Urinary bladder (tissue), 4 donors: ENCODE data around the gene SLC15A2. TPM values are rescaled to one million over a fixed set of nuclear protein-coding genes. Genes with fewer than 3 reads are reported as not detected.
"Not testable (repeated sequence)": the region's sequence is repeated elsewhere in the genome, so short reads cannot be mapped to it uniquely, and the experiment has no call there.

ENCODE experiments used
- DNase-seq: peaks from one replicate; pipeline ENCODE4 v3.0.0-alpha.2; 2015; ENCODE audit errors: extremely low spot score
- H3K27ac ChIP-seq: one replicate; pipeline ENCODE4 v1.5.1; 2013; ENCODE audit warnings: low read depth, mild to moderate bottlenecking, moderate library complexity
- H3K36me3 ChIP-seq: one replicate; pipeline ENCODE4 v1.6.1; 2013; ENCODE audit warnings: mild to moderate bottlenecking, moderate library complexity; ENCODE audit not compliant: insufficient read depth
- H3K4me1 ChIP-seq: one replicate; pipeline ENCODE4 v1.6.1; 2013; ENCODE audit warnings: mild to moderate bottlenecking, moderate library complexity; ENCODE audit not compliant: insufficient read depth
- H3K4me3 ChIP-seq: one replicate; pipeline ENCODE4 v1.5.1; 2013; ENCODE audit warnings: low read depth, low read length
- WGBS: extraction: QIAGEN DNeasy Blood & Tissue Kit; methylation state at CpG from one replicate; pipeline ENCODE4 v1.1.7; 2013; 5-methylcytosine and 5-hydroxymethylcytosine counted together
- polyA plus RNA-seq: library from polyadenylated mRNA; stranded (reverse); fragments of 200-250 nt; gene quantifications from one replicate; pipeline ENCODE4 v1.2.3, GENCODE V29; 2013
- total RNA-seq: library from RNA; depleted of rRNA; stranded (reverse); fragments of >200 nt; gene quantifications from one replicate; pipeline ENCODE4 v1.2.3, GENCODE V29; 2014
- donor health status: healthy with polysubstance abuse.
- donor health status: healthy.

SLC15A2 gene
- total and polyA plus RNA-seq, 2 donors, result 0.65 to 14.0 TPM

GRCh38 chr3:121895736-121896135, 1.5 kb downstream of the SLC15A2 start:
- DNase-seq, result no peak
- H3K36me3 ChIP-seq, result no peaks in the 10 kb centered on the region
- no peaks in the 10 kb centered on the region for H3K4me1 ChIP-seq
- no peak overlapping the region for H3K4me3 ChIP-seq
- no peak overlapping the region for H3K27ac ChIP-seq

GRCh38 chr3:121896823-121897222, 2.6 kb downstream of the SLC15A2 start:
- no peak overlapping the region for H3K4me3 ChIP-seq
- H3K4me1 ChIP-seq, result no peaks in the 10 kb centered on the region
- no peak overlapping the region for H3K27ac ChIP-seq
- DNase-seq, result no peak
- H3K36me3 ChIP-seq, result no peaks in the 10 kb centered on the region

GRCh38 chr3:121897296-121897695, 3.1 kb downstream of the SLC15A2 start:
- Histone ChIP-seq H3K4me1 (no peaks in the 10 kb centered on the region), H3K36me3 (no peaks in the 10 kb centered on the region), H3K4me3 (no peak overlapping the region), H3K27ac (no peak overlapping the region)
- 94% methylated on average over 3 of the region's 3 CpGs for WGBS
- no peak for DNase-seq

- DNase-seq, result no peak
- H3K4me3 ChIP-seq, result no peak overlapping the region
- no peaks in the 10 kb centered on the region for H3K4me1 ChIP-seq
- H3K36me3 ChIP-seq, result no peaks in the 10 kb centered on the region
- no peak overlapping the region for H3K27ac ChIP-seq
- WGBS, result 48% methylated on average over 2 of the region's 2 CpGs
Measured at GRCh38 chr3:121913305-121913990, 19.2 kb downstream of the SLC15A2 start.

GRCh38 chr3:121914081-121914998, 20.1 kb downstream of the SLC15A2 start:
- Histone ChIP-seq H3K36me3 (no peaks in the 10 kb centered on the region), H3K4me1 (no peaks in the 10 kb centered on the region), H3K4me3 (no peak overlapping the region), H3K27ac (no peak overlapping the region)
- WGBS, result 54% methylated on average over 12 of the region's 12 CpGs
- DNase-seq, result no peak

GRCh38 chr3:121916189-121916588, 22.0 kb downstream of the SLC15A2 start:
- DNase-seq, result no peak

GRCh38 chr3:121918779-121919483, 24.7 kb downstream of the SLC15A2 start:
- 47% methylated on average over 19 of the region's 19 CpGs for WGBS
- Histone ChIP-seq H3K4me3 (no peak overlapping the region), H3K27ac (no peak overlapping the region), H3K4me1 (no peaks in the 10 kb centered on the region), H3K36me3 (no peaks in the 10 kb centered on the region)
- peak; percentile 35 for DNase-seq

More at GRCh38 chr3:121916189-121916588, 22.0 kb downstream of the SLC15A2 start:
- Histone ChIP-seq H3K4me3 (no peak overlapping the region), H3K36me3 (no peaks in the 10 kb centered on the region), H3K27ac (no peak overlapping the region), H3K4me1 (no peaks in the 10 kb centered on the region)

GRCh38 chr3:121924734-121925133, 30.5 kb downstream of the SLC15A2 start:
- 40% methylated on average over 3 of the region's 3 CpGs for WGBS
- no peaks in the 10 kb centered on the region for H3K36me3 ChIP-seq
- no peak overlapping the region for H3K4me3 ChIP-seq
- DNase-seq, result no peak
- no peaks in the 10 kb centered on the region for H3K4me1 ChIP-seq
- H3K27ac ChIP-seq, result no peak overlapping the region

- H3K4me3 ChIP-seq, result no peak overlapping the region
- 0% methylated on average over 1 of the region's 1 CpG for WGBS
- no peaks in the 10 kb centered on the region for H3K4me1 ChIP-seq
- DNase-seq, result no peak
- no peaks in the 10 kb centered on the region for H3K36me3 ChIP-seq
- no peak overlapping the region for H3K27ac ChIP-seq
Measured at GRCh38 chr3:121926380-121926779, 32.2 kb downstream of the SLC15A2 start.

GRCh38 chr3:121938141-121938855, 44.1 kb downstream of the SLC15A2 start:
- 83% methylated on average over 29 of the region's 29 CpGs for WGBS
- DNase-seq, H3K27ac ChIP-seq, H3K4me3 ChIP-seq, H3K4me1 ChIP-seq, H3K36me3 ChIP-seq: not testable (repeated sequence)

GRCh38 chr3:121941592-121941991, 47.4 kb downstream of the SLC15A2 start:
- 81% methylated on average over 1 of the region's 1 CpG for WGBS
- H3K36me3 ChIP-seq, result no peaks in the 10 kb centered on the region

GRCh38 chr3:121942116-121942786, 48.0 kb downstream of the SLC15A2 start:
- Histone ChIP-seq H3K4me3 (no peak overlapping the region), H3K27ac (no peak overlapping the region), H3K36me3 (no peaks in the 10 kb centered on the region), H3K4me1 (no peaks in the 10 kb centered on the region)
- 76% methylated on average over 4 of the region's 4 CpGs for WGBS
- peak; percentile 35 for DNase-seq

More at GRCh38 chr3:121941592-121941991, 47.4 kb downstream of the SLC15A2 start:
- Histone ChIP-seq H3K4me1 (no peaks in the 10 kb centered on the region), H3K27ac (no peak overlapping the region), H3K4me3 (no peak overlapping the region)
- no peak for DNase-seq

GRCh38 chr3:121943431-121943830, 49.2 kb downstream of the SLC15A2 start:
- Histone ChIP-seq H3K27ac (no peak overlapping the region), H3K4me3 (no peak overlapping the region), H3K36me3 (no peaks in the 10 kb centered on the region), H3K4me1 (no peaks in the 10 kb centered on the region)
- no peak for DNase-seq
